GM23248 (cell line): ENCODE data around the gene CYBRD1. TPM values are rescaled to one million over a fixed set of nuclear protein-coding genes. Genes with fewer than 3 reads are reported as not detected.

Experiments used
- DNase-seq: peaks from one replicate; pipeline ENCODE4 v3.0.0-alpha.2; 2015
- H2AFZ ChIP-seq: fragments of 200-600 bp; sonication (generic); 2 replicates; pipeline ENCODE4 v1.6.1; 2016; ENCODE audit warnings: antibody characterized with exemption
- H3F3A ChIP-seq: fragments of 200-600 bp; sonication (generic); 2 replicates; pipeline ENCODE4 v1.6.1; 2016; ENCODE audit warnings: mild to moderate bottlenecking, antibody characterized with exemption, mixed run types; ENCODE audit not compliant: insufficient read depth
- H3K27ac ChIP-seq: fragments of 200-600 bp; sonication (generic); 2 replicates; pipeline ENCODE4 v1.5.1; 2016; ENCODE audit warnings: mild to moderate bottlenecking
- H3K27me3 ChIP-seq: fragments of 200-600 bp; sonication (generic); replicated peaks from 2 replicates; pipeline ENCODE4 v1.6.1; 2016; ENCODE audit warnings: mild to moderate bottlenecking; ENCODE audit not compliant: insufficient read depth
- H3K36me3 ChIP-seq: fragments of 200-600 bp; sonication (generic); 2 replicates; pipeline ENCODE4 v1.6.1; 2016; ENCODE audit warnings: low read depth, mild to moderate bottlenecking
- H3K4me1 ChIP-seq: fragments of 200-600 bp; sonication (generic); 2 replicates; pipeline ENCODE4 v1.6.1; 2016; ENCODE audit warnings: mild to moderate bottlenecking; ENCODE audit not compliant: insufficient read depth
- H3K4me2 ChIP-seq: fragments of 200-600 bp; sonication (generic); one replicate; pipeline ENCODE4 v1.6.1; 2016; ENCODE audit warnings: mild to moderate bottlenecking; ENCODE audit not compliant: unreplicated experiment
- H3K4me3 ChIP-seq: fragments of 200-600 bp; sonication (generic); 2 replicates; pipeline ENCODE4 v1.5.1; 2016; ENCODE audit warnings: mild to moderate bottlenecking
- H3K79me2 ChIP-seq: fragments of 200-600 bp; sonication (generic); 2 replicates; pipeline ENCODE4 v1.6.1; 2016; ENCODE audit warnings: mild to moderate bottlenecking; ENCODE audit not compliant: insufficient read depth
- H3K9ac ChIP-seq: fragments of 200-600 bp; sonication (generic); 2 replicates; pipeline ENCODE4 v1.6.1; 2016; ENCODE audit warnings: mild to moderate bottlenecking
- H3K9me2 ChIP-seq: fragments of 200-600 bp; sonication (generic); 2 replicates; pipeline ENCODE4 v1.6.1; 2016; ENCODE audit warnings: mixed run types, mild to moderate bottlenecking, moderate library complexity; ENCODE audit not compliant: insufficient read depth
- H3K9me3 ChIP-seq: fragments of 200-600 bp; sonication (generic); one replicate; pipeline ENCODE4 v1.6.1; 2017; ENCODE audit warnings: low read depth
- H4K20me1 ChIP-seq: fragments of 200-600 bp; sonication (generic); 2 replicates; pipeline ENCODE4 v1.6.0; 2016; ENCODE audit not compliant: insufficient read depth
- EZH2 ChIP-seq: fragments of 200-600 bp; sonication (generic); IDR thresholded peaks from 2 replicates; pipeline ENCODE4 v1.6.1; 2018; ENCODE audit warnings: antibody characterized with exemption, mild to moderate bottlenecking; ENCODE audit not compliant: insufficient read depth, poor library complexity, severe bottlenecking
- EZH2phosphoT487 ChIP-seq: fragments of 200-600 bp; sonication (generic); IDR thresholded peaks from 2 replicates; pipeline ENCODE4 v1.6.1; 2018; ENCODE audit warnings: antibody characterized with exemption, moderate library complexity, mild to moderate bottlenecking, low read depth; ENCODE audit not compliant: insufficient read depth
- WGBS, 2 experiments: methylation state at CpG; one replicate each; pipeline ENCODE4 v1.1.6; 2015 to 2017; ENCODE audit warnings: low lambda C conversion rate in 2 of 2, low coverage in 1 of 2; ENCODE audit errors: missing lambda C conversion rate in 2 of 2; 5-methylcytosine and 5-hydroxymethylcytosine counted together
- in situ Hi-C: fragments of 300-500 bp; cut with MboI; formaldehyde crosslinking; loops from 2 replicates; pipeline ENCODE4 v1.15.0; 2020
- polyA plus RNA-seq: library from polyadenylated mRNA; unstranded; fragments of >200 nt; fragmentation: Nextera tagmentation; extraction: Ambion mirVana; gene quantifications from 2 replicates; pipeline ENCODE4 v1.2.1, GENCODE V29; 2016
- total RNA-seq: library from RNA; depleted of rRNA; stranded (reverse); fragments of >200 nt; shearing (Covaris generic); gene quantifications from 2 replicates; pipeline ENCODE4 v1.2.3, GENCODE V29; 2014

Gene CYBRD1
- total and polyA plus RNA-seq, 2 experiments from 2014 or later, result 168 to 248 TPM

DNA sequence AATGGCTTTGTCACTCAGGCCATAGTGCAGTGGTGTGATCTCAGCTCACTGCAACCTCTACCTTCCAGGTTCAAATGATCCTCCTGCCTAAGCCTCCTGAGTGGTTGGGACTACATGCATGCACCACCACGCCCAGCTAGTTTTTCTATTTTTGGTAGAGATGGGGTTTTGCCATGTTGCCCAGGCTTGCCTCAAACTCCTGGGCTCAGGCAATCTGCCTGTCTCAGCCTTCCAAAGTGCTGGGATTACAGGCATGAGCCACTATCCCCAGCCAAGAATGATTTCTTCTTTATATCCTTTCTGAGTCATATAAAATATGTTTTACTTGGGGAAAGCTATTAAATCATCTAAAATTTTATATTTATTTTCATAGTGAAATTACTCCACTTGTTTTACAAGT lies 61.3 kb downstream of the CYBRD1 start:
- Histone ChIP-seq H3K4me2 (no peak overlapping the region), H3K4me3 (no peak overlapping the region), H3K36me3 (no peaks in the 10 kb centered on the region), H3K4me1 (no peaks in the 10 kb centered on the region), H3K27me3 (no peaks in the 10 kb centered on the region), H3K79me2 (no peaks in the 10 kb centered on the region), H3K9me2 (no peaks in the 10 kb centered on the region), H3K27ac (no peak overlapping the region), H3K9me3 (no peaks in the 10 kb centered on the region), H2AFZ (no peak overlapping the region), H4K20me1 (no peaks in the 10 kb centered on the region), H3F3A (no peaks in the 10 kb centered on the region), H3K9ac (no peak overlapping the region)
- TF ChIP-seq EZH2phosphoT487 (no peak), EZH2 (no peak)
- 35 to 45% methylated on average over 1 of the region's 1 CpG for WGBS, 2 experiments
- in situ Hi-C loops, result loop anchor here (25.0 kb wide), 1 partner anchor 879 kb away; no protein-coding TSS in a partner anchor
- no peak for DNase-seq

- no peaks in the 10 kb centered on the region for H3K9me2 ChIP-seq
- H3K27me3 ChIP-seq, result no peaks in the 10 kb centered on the region
- no peaks in the 10 kb centered on the region for H3F3A ChIP-seq
- no peak overlapping the region for H3K9ac ChIP-seq
- TF ChIP-seq EZH2, result no peak
- no peak for TF ChIP-seq EZH2phosphoT487
- H3K9me3 ChIP-seq, result no peaks in the 10 kb centered on the region
- H3K4me3 ChIP-seq, result no peak overlapping the region
- H2AFZ ChIP-seq, result no peak overlapping the region
- no peak for DNase-seq
- no peak overlapping the region for H3K27ac ChIP-seq
- no peaks in the 10 kb centered on the region for H3K36me3 ChIP-seq
- H3K79me2 ChIP-seq, result no peaks in the 10 kb centered on the region
- in situ Hi-C loops, result loop anchor here (25.0 kb wide), 1 partner anchor 878 kb away; no protein-coding TSS in a partner anchor
- H4K20me1 ChIP-seq, result no peaks in the 10 kb centered on the region
- no peak overlapping the region for H3K4me2 ChIP-seq
- WGBS, 2 experiments, result 5 to 14% methylated on average over 1 of the region's 1 CpG
- no peaks in the 10 kb centered on the region for H3K4me1 ChIP-seq
These were observed 61.7 kb downstream of the CYBRD1 start for GRCh38 chr2:171584001-171584400.

- Histone ChIP-seq H3K4me1 (no peaks in the 10 kb centered on the region), H3K9me2 (no peaks in the 10 kb centered on the region), H4K20me1 (no peaks in the 10 kb centered on the region), H3K4me3 (no peak overlapping the region), H3F3A (no peaks in the 10 kb centered on the region), H3K9me3 (no peaks in the 10 kb centered on the region), H3K27ac (no peak overlapping the region), H2AFZ (peak overlapping the region; percentile 7; the same call in 1 of the 2 replicates), H3K79me2 (no peaks in the 10 kb centered on the region), H3K4me2 (no peak overlapping the region), H3K36me3 (no peaks in the 10 kb centered on the region), H3K9ac (no peak overlapping the region), H3K27me3 (no peaks in the 10 kb centered on the region)
- in situ Hi-C loops, result loop anchor here (25.0 kb wide), 1 partner anchor 875 kb away; no protein-coding TSS in a partner anchor
- TF ChIP-seq EZH2phosphoT487 (no peak), EZH2 (no peak)
- WGBS, 2 experiments, result 46 to 48% methylated on average over 4 of the region's 4 CpGs
- DNase-seq, result no peak
These were observed 64.9 kb downstream of the CYBRD1 start for GRCh38 chr2:171587132-171587531.

DNA sequence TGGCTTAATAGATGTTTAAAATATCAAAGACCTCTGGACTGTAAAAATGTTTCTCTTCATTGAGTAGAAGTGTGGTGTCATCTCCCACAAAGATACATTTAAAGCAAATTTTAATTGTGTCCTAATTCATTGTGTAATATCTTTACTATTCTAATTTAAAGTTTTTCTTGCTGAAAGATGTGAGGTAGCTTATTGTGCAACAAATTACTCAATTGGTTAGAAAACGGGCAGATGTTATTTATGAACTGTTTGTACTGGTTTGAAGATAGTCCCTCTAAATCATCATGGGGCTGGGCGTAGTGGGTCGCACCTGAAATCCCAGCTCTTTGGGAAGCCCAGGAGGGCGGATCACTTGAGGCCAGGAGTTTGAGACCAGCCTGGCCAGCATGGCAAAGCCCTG lies 65.3 kb downstream of the CYBRD1 start:
- H3K4me3 ChIP-seq, result no peak overlapping the region
- no peak overlapping the region for H3K4me2 ChIP-seq
- H3K36me3 ChIP-seq, result no peaks in the 10 kb centered on the region
- peak; percentile 20 for DNase-seq
- no peaks in the 10 kb centered on the region for H3K79me2 ChIP-seq
- no peaks in the 10 kb centered on the region for H3F3A ChIP-seq
- in situ Hi-C loops, result loop anchor here (25.0 kb wide), 1 partner anchor 875 kb away; no protein-coding TSS in a partner anchor
- H4K20me1 ChIP-seq, result no peaks in the 10 kb centered on the region
- no peaks in the 10 kb centered on the region for H3K4me1 ChIP-seq
- TF ChIP-seq EZH2phosphoT487, result no peak
- no peak for TF ChIP-seq EZH2
- H3K9ac ChIP-seq, result no peak overlapping the region
- H3K9me3 ChIP-seq, result no peaks in the 10 kb centered on the region
- no peak overlapping the region for H3K27ac ChIP-seq
- no peaks in the 10 kb centered on the region for H3K27me3 ChIP-seq
- WGBS, 2 experiments, result 63 to 72% methylated on average over 4 of the region's 4 CpGs
- H3K9me2 ChIP-seq, result no peaks in the 10 kb centered on the region
- peak overlapping the region; percentile 7; the same call in 1 of the 2 replicates for H2AFZ ChIP-seq
